ENCODE measurements around the gene NNT.
"Not testable (repeated sequence)": the region's sequence is repeated elsewhere in the genome, so short reads cannot be mapped to it uniquely, and the experiment has no call there.

The NNT gene

DNA sequence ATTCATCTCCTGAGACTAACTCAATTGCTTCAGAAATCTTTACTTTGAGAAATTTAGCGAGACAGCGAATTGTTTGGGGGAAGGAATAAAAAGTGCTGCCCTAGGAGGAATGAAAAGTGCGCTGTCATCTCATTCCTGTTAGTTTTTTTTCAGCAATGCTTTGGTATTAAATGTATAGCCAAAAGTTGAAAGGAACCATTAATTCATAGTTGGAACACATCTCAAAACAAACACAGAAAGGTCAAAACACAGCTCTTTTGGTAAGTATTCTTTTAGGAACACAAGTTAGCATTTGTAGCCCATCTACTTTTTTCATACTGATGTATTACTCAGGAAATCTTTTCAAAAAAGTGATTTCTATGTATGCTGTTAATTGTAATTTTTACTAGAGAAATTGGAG is 109.1 kb downstream of the NNT start:
- no peak for DNase-seq (ENCODE audit: low spot score)

DNA sequence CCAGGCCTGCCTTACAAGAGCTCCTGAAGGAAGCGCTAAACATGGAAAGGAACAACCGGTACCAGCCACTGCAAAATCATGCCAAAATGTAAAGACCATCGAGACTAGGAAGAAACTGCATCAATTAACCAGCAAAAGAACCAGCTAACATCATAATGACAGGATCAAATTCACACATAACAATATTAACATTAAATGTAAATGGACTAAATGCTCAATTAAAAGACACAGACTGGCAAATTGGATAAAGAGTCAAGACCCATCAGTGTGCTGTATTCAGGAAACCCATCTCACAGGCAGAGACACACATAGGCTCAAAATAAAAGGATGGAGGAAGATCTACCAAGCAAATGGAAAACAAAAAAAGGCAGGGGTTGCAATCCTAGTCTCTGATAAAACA is 116.8 kb downstream of the NNT start:
- not testable (repeated sequence) for DNase-seq (ENCODE audit: low spot score)

- DNase-seq (ENCODE audit: low spot score) = no peak
These were observed 125.6 kb downstream of the NNT start for GRCh38 chr5:43728581-43728980.

- peak; percentile 15 for DNase-seq (ENCODE audit: low spot score)
These were observed 127.0 kb downstream of the NNT start for GRCh38 chr5:43729846-43730478.

DNA sequence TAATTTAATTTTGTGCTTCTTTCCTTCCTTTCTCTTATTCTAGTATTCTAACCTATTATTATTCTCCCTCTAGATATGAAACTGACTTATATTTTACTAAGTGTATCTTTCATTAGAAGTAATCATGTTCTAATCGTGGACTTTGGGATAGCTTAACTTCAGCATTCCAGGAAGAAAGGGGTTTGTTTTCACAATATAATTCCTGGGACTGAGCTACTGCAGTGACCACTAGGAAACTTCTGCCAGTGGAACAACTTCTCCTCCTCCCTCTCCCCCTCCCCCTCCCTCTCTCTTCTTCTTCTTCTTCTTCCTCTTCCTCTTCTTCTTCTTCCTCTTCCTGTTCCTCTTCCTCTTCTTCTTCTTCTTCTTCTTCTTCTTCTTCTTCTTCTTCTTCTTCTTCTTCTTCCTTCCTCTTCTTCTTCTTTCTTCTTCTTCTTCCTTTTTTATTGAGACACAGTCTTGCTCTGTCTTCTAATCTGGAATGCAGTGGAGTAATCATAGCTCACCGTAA is 127.9 kb downstream of the NNT start:
- DNase-seq (ENCODE audit: low spot score) = no peak

GRCh38 chr5:43731573-43731972 is 128.6 kb downstream of the NNT start:
- DNase-seq (ENCODE audit: low spot score) = no peak

GRCh38 chr5:43745923-43746548 is 143.1 kb downstream of the NNT start:
- DNase-seq (ENCODE audit: low spot score) = not testable (repeated sequence)

- DNase-seq (ENCODE audit: low spot score) = no peak
These were observed 147.8 kb downstream of the NNT start for GRCh38 chr5:43750809-43751208.

GRCh38 chr5:43753069-43753468 is 150.1 kb downstream of the NNT start:
- DNase-seq (ENCODE audit: low spot score) = no peak

All from iPS-NIHi11 (cell line).